NCI-H2107 (cell line): ENCODE data around the gene ANGPTL3.

Experiments
- DNase-seq: peaks from one replicate; lab custom pipeline; 2025; lab: John Stamatoyannopoulos, UW

ANGPTL3 gene

DNA sequence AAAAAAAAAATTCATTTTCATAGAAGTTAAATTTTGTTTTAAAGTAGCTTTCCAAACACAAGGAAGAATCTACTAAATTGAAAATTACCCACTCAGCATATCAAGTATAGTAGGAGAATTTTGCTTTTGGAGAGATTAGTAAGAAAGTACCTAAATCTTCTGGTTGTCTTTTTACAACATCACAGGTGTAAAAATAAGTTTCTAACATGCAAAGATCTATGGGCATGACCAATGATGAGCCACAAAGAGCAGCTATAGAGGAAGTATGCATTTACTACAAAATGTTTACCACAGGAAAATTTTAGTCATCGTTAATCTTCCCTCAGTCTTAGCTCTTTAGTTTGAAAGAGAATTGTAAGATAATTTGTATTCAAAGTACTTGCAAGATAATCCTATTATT is 28.1 kb downstream of the ANGPTL3 start:
- no peak for DNase-seq

DNA sequence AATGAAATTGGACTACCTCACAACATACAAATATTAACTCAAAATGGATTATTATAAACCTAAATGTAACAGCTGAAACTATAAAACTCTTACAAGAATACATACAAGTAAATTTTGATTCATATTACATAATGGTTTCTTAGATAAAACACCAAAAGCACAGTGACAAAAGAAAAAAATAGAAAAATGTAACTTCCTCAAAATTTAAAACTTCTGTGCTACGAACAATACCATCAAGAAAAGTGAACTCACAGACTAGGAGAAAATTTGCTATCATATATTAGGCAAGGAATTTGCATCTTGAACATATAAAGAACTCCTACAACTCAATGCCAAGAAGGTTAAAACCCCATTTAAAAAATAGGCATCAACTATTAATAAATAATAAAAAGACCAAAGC is 31.2 kb downstream of the ANGPTL3 start:
- DNase-seq = no peak

DNA sequence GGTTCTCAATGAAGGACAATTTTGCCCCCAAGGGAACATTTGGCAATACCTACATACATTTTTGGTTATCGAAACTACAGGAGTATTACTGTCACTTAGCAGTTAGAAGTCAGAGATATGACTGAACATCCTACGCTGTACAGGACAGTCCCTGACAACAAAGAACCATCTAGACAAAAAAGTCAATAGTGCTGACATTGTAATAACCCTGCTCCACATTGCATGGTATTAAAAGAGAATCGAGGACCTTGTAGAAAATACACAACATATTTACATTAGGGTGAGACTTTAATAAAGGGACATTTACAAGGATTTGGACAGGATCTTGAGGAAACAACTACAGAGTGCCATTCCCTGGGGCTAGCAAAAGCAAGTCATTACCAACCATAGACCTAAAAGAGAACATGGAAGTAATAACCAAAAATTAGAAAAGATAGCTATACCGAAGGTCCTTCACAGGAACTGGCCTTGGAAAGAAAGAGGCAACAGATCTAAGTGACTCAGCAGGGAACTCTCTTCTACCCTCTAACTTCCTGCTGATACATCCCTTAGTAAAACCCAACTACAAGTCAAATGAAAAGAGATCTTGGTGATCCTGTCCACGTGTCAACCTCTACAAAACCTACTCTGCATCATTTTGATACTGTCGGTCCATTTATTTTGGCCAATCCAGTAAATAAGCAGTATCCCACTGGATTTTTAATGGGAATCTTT is 40.2 kb downstream of the ANGPTL3 start:
- DNase-seq = no peak

DNA sequence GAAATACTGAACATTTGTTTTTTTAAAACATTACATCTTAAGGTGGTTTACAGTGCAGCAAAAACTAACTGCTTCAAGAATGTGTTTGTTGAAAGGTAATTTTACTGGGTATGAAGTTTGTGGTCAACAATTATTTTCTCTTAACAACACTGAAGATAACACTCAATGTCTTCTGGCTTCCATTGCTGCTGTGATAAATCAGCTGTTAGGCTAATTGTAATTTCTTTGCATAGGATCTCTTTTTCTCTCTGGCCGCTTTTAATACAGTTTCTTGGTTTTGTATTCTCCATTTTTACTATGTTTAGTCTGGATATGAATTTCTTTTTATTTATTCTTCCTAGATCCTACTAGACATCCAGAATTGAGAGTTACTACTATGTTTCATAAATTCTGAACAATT is 46.0 kb downstream of the ANGPTL3 start:
- no peak for DNase-seq

DNA sequence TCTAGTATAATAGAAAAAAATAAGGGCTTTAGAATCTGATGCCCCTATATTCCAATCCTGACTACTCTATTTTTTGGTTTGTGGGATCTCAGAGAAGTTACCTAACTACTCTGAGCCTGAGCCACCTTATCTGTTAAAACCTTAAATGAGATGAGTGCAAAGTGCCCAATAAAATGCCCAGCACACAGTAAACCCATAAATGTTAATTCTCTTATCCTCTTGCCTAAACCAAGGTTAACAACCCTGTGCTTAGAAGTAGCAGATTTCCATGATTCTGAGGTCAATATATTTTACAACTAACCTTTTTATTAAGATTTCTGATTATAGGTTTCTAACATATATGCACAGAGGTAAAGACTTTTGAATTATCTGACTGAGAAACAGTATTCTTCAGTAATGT is 55.1 kb downstream of the ANGPTL3 start:
- no peak for DNase-seq

DNA sequence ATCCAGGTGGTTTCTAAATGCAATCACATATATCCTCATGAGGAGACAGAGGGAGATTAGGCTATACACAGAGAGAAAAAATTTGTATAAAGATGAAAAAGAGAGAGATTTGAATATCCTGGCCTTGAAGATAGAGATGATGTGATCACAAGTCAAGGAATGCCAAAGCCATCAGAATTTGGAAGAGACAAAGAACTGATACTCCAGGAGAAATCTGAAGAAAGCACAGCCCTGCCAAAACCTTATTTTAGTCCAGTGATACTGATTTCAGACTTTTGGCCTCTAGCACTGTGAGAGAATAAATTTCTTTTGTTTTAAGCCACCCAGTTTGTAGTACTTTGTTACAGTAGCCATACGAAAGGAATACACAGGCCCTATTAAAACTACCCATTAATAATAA is 57.4 kb downstream of the ANGPTL3 start:
- no peak for DNase-seq
